ENCODE measurements around the gene PREPL.
"Not testable (repeated sequence)": the region's sequence is repeated elsewhere in the genome, so short reads cannot be mapped to it uniquely, and the experiment has no call there.

Gene PREPL

DNA sequence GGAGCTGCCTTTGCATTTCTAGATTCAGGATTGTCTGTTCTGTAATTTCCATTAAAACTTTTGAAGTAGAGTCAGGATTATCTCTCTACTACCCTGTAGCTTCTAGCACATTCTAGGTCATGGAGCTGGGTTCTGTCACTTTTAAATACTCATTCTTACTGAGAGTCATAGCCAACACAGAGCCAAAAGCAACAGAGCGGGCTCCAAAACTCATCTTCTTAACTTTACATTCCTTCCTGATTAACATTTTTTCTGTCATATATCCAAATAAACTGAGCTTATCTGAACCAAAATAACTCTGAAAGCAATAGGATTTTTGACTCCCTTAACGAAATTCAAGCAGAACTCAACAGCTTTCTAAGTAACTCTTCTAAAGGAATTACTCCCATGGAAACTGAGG, 12.9 kb downstream of the PREPL start:
- no peak for DNase-seq (ENCODE audit: low read depth)

DNA sequence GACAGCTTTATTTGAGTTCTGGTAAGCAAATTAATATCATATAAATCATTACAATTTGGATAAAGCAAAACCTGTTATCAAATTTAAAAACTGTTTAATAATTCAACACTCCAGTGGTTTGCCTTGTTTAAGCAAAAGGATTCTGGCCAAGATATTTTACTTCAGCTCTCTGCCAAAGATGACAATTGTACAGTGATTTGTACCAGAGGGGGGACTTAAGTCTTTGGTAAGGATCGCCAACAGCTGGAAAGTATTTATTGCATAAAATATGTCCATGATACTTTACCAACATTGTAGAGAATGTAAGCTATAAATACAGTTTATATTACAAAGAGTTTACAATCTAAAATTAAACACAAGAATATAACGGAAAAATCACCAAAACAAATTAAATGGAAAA, 13.8 kb downstream of the PREPL start:
- DNase-seq (ENCODE audit: low read depth) = no peak

DNA sequence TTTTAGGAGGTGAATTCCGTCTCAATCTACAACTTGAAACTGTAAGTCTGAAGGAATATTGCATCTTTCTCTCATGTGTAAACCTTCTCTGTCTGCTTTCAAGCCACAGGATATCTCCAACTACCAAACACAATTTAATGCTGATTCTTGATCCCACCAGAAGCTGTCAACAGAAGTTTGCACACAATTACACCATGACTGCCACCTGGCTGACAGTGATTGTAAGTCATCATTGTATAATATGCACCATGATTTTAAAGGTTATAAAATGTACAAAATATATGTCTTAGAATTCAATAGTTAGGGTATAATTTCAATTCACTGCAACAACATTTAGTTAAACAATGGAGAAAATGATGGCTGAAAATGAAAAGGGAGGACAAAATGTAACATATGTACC, 18.4 kb downstream of the PREPL start:
- peak; percentile 39 for DNase-seq (ENCODE audit: low read depth)

DNA sequence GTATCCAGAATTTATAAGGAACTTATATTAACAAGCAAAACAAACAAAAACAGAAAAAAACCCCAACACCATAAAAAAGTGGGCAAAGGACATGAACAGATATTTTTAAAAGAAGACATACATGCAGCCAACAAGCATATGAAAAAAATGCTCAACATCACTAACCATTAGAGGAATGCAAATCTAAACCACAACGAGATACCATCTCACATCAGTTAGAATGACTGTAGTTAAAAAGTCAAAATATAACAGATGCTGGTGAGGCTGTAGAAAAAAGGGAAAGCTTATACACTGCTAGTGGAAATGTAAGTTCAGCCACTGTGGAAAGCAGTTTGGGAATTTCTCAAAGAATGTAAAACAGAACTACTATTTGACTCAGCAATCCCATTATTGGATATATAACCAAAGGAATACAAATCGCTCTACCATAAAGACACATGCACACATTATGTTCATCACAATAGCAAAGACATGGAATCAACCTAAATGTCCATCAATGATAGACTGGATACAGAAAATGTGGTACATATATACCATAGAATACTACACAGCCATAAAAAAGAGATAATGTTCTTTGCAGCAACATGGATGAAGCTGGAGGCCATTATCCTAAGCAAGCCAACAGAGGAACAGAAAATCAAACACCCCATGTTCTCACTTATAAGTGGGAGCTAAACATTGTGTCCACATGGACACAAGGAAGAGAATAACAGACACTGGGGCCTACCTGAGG, 25.3 kb downstream of the PREPL start:
- peak; percentile 31 for DNase-seq (ENCODE audit: low read depth)

DNA sequence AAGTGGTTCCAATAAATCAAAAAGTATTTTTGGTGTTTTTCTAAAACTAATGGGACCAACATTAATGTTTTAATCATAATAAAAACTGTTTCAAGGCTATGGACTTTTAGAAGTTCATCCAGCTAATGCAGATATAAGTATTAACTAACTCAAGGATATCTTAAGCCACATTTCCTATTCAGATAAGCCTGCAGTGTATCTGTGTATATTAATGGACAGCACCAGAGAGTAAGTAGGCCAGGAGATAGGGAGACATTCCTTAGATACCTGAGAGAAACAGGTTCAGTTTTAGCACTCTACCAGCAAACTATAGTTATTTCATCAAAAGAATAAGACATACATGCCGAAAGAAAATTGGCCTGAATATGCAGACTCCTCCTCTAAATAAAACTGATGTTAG, 27.3 kb downstream of the PREPL start:
- DNase-seq (ENCODE audit: low read depth) = no peak

DNA sequence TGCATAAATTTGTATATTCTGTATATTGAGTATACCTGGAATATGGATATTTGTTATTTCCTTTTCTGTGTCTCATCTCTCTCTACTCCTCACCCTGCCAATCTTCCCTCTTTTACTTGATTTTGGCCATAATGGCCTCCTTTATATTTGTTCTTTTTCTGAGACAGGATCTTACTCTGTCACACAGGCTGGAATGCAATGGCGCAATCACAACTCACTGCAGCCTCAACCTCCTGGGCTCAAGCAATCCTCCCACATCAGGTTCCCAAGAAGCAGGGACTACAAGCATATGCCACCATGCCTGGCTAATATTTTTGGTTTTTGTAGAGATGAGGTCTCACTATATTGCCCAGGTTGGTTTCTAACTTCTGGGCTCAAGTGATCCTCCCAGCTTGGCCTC, 30.5 kb downstream of the PREPL start:
- DNase-seq (ENCODE audit: low read depth) = no peak

DNA sequence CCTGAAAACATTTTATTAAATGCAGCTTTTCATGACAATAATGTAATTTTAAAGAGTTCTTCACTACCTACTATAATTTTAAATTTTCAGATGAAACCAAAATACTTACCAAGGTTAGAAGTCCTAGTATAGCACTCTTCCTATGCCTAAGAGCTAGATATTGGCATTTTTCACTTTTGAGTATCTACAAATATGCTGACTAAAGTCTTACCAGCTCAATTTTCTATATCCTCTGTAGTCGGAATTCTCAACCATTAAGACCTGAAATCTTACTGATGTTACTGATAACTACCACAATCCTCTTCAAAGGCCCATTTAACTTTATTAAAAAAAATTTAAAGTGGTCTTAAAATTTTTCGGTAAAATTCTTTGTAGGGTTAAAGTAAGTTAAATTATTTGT, 32.0 kb downstream of the PREPL start:
- no peak for DNase-seq (ENCODE audit: low read depth)

DNA sequence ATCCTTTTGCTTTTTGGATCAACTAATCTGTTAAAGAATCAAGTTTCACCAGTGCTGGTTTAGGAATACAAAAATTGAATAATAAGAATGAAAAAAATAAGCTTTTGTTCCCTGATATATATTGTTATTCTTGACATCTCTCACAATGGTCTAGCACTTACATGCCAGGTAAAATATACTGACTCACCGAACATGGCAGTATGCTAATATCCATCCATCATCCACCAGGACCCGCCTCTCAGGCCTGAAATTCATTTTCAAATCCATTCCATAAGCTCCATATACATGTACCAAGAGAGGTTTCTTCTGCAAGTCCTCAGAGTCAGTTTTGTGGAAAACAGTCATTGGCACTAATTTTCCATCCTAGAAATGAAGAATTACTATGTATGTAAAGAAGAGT, 32.5 kb downstream of the PREPL start:
- DNase-seq (ENCODE audit: low read depth) = no peak

DNA sequence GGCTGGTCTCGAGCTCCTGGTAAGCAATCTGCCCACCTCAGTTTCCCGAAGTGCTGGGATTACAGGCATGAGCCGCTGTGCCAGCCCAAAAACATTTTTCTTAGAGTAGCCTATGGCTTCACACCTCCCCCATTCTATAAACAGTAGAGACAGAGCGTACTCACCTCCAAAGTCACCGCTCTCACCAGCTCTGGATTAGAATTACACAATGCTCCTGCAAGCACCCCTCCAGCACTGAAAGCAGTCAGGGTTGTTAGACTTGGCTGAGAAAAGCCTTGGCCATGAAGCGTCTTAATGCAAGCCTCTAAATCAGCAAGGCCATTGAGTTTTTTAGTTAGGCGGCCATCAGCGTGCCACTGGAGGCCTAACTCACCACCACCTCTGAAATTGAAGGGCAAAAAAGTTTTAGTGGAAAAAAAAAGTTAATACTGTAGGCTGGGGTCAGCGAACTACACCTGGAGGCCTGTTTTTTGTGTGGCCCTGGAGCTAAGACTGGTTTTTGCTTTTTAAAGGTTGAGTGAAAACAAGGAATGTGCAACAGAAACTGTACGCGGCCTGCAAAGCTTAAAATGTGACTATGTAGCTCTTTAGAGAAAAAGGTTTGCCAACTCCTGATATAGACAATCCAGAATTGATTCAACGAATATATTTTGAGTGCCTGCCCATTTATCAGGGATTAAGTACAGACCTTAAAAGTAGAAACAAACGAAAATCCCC, 34.6 kb downstream of the PREPL start:
- DNase-seq (ENCODE audit: low read depth) = no peak

DNA sequence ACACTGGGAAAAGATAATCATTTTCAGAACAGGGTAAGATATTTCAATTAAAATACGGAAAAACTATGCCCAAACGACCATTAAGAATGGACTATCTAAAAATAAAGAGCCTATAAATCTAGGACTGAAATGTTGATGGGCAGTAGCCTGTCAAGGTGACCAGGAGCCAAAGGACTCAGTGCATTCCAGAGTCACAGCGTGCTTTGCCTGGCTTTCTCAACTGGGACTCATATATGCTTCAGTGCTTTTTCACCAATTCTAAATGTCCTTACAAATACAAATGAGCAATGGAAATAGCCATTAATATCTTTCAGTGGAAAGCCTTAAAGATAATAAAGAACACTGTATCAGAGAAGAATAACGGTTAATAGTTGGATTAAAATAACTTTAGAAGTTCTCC, 35.4 kb downstream of the PREPL start:
- DNase-seq (ENCODE audit: low read depth) = no peak

DNA sequence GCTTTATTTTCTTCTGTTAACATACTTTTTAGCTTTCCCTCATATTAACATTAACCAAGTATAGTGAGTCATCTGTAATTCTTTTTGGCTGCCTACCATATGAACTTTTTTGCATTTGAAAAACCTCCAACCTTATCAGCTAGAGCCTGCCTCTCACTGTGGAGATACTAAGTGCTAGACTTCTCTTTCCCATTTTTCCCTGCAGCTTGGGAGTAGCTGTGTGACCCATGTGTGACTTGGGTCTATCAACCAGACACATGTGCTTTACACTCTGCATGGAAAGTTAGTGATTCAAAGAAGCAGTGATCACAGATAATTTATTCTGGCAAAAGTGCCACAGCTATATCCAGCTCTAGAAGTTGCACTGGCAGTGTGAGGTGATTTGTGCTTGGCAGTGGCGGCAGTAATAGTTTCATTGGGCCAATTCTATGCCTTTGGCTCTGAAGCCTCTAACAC, 36.3 kb downstream of the PREPL start:
- DNase-seq (ENCODE audit: low read depth) = peak; percentile 11

DNA sequence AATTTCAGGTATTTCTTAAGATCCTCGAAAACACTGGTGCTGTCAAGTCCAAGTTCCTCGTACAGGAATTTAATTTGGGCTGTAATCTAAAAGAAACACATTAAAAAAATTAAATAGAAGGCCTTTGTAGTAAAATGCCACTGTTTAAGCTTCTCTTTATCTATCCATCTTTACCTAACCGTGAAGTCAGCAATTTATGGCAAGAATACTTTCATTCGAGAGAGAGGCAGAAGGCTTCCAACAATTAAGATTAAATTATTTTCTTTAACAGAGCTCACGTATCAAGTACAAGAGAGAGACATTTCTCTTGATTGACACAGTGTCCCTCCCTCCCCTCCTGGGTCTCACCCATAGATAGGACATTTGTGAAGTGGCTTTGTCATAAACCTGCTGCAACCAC, 39.9 kb downstream of the PREPL start:
- DNase-seq (ENCODE audit: low read depth) = no peak

DNA sequence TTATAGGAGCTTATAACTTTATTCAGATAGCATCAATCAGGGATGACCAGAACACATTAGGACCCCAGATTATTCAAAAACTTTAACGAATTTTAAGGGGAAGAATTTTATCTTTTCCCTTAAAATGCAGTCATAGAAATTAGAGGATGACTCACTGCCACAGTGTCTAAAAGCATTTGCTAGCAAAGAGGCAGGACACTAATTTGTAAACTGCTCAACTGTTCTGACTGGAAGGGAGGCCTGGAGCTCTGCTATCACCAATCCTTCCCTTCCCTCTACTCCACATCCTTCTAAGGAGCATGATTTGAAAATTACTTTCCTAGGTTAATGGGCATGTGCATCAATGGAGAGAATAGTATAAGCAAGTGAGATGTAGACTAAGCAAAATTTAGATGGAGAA, 40.5 kb downstream of the PREPL start:
- DNase-seq (ENCODE audit: low read depth) = no peak

DNA sequence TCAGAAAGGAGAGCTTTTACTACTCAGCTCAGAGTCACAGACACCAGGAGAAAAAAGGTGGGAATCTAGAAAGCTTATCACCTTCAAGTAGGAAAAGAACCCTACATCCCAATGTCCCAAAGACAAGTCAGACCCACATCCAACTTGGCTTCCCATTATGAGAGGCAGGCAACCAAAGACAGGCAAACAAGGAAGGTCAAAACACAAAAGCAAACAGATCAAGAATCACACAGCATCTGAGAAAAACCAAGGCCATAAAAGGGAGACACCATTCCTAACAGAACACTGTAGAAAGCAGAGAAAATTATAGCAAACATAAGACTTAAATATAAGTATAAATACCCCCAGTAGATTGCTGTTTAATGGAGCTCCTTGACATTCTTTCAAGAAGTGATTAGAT, 45.3 kb downstream of the PREPL start:
- no peak for DNase-seq (ENCODE audit: low read depth)

DNA sequence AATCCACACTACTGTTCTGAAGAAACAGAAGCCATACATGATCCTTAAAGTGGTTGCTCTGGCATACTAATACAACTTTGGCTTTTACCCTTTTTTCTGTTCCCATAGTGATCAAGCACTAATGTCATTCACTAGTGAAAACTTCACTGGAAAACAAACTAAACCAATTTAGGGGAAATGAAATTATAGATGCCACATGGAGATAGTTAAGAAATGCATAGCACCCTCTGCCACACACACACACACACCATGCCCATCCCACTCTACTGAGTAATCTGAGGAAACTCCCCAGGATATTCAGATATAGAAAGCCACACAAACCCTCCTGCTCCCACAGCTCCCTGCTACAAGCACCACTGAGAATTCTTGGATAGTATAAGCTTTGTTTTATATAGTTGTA, 46.9 kb downstream of the PREPL start:
- DNase-seq (ENCODE audit: low read depth) = no peak

DNA sequence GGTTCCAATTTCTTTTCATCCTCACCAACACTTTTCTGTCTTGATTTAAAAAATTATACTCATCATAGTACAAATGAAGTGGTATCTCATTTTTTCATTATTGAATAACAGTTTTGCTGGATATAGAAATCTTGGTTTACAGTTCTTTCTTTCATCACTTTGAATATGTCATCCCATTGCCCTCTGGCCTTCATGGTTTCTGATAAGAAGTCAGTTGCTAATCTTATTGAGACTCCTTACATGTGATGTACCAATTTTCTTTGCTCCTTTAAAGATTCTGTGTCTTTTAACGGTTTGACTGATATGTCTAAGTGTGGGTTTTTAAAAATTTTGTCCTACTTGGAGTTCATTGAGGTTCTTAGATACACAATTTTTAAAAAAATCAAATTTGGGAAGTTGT, 51.0 kb downstream of the PREPL start:
- no peak for DNase-seq (ENCODE audit: low read depth)

DNA sequence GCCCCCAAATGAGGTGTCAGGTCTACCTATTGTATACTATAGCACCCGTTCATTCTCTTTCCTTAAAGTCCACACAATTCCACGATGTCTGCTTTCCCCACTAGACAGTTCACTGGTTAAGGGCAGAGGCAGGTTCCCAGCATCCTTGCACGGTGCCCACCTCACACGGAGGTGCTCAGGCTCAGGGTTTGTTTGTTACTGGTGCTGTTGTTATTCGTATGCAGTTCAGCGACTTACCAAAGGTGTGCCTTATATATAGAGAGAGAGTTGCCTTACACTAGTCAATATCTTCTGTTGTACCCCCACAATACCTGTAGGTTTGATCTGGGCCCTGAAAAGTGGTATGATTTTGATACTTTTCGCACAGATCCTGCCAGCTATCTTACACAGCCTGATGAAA, 55.4 kb downstream of the PREPL start:
- no peak for DNase-seq (ENCODE audit: low read depth)

DNA sequence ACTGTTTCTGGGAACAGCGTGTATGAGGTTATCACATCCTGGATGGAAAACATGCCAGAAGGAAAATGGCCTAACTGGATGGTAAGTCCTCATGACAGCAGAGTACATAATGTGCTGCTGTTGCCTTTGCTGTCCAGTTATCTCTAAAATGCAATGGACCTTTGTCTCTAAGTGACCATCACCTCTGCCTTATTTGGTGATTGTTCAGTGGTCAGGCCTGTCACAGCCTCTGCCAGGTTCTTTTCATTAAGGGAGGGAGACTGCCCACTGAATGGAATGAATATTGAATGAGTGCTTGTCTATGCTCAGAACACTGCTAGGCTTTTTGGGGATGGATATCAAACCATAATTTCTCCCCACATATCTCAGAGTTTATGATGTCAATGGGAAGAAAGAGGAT, 57.0 kb downstream of the PREPL start:
- no peak for DNase-seq (ENCODE audit: low read depth)

DNA sequence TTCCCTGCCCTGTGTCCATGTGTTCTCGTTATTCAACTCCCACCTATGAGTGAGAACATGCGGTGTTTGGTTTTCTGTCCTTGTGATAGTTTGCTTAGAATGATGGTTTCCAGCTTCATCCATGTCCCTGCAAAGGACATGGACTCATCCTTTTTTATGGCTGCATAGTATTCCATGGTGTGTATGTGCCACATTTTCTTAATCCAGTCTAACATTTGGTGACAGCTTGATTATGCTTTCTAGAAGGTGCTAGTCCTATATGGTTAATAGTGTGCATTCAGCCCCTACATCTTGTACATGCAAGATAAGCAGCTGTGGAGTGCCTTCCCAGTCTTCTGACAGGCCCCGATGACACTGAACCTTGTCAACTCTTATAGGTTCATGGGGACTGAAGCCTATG, 57.5 kb downstream of the PREPL start:
- DNase-seq (ENCODE audit: low read depth) = not testable (repeated sequence)

DNA sequence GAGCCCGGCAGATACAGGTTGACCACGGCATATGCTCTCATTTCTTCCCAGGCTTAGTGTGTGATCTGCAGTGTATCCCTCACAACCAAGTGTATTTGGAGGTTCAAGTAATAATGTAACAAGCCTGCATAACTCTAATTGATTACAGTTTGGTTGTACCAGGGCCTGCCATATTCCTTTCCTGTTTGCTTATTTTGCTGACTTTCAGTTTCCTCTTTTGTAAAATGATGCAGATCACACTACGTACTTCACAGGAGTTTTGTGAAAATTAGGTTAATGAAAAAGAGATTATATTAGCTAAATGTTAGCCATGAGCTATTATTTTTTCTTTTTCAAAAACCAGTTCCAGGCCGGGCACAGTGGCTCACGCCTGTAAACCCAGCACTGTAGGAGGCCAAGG, 60.2 kb downstream of the PREPL start:
- DNase-seq (ENCODE audit: low read depth) = no peak

DNA sequence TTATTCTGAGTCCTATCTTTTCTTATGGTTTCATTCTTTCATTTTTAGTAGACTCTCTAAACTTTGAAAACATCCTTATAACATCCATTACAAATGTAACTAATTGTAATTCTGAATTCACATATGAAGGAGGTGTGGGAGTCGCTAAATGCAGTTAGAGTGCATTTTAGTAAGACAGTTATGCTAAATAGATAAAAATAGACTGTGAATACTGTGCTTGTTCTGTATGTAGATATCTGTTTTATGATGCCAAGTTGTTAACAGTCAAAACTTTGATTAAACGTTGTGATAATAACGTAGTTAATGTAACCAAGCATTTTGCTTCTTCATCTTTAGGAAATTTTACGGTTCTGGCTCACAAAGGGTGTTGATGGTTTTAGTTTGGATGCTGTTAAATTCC, 61.7 kb downstream of the PREPL start:
- DNase-seq (ENCODE audit: low read depth) = no peak

DNA sequence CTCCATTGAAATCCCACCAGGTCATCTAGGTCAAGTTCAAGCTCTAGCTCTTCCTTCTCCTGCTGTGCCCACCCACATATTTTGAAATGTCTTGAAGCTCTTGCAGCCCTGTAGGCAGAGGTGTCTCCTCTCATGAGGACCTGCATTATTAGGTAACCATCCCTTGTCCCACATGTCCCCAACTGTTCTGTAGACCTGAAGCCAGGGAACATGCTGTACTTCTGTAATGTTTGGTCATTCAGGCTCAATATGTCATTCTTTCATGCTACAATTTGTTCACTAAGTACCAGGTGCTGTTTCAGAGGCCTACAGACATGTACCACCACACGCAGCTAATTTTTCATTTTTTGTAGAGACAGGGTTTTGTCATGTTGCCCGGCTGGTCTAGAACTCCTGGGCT, 63.9 kb downstream of the PREPL start:
- no peak for DNase-seq (ENCODE audit: low read depth)

DNA sequence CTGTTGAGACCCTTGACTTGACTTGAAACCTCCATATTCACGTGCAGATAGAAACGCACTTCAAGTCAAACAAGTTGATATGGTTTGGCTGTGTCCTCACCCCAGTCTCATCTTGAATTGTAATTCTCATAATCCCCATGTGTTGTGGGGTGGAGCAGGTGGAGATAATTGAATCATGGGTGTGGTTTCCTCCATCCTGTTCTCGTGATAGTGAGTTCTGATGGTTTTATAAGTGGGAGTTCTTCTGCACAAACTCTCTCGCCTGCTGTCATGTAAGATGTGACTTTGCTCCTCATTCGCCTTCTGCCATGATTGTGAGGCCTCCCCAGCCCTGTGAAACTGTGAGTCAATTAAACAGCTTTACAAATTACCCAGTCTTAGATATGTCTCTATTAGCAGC, 64.6 kb downstream of the PREPL start:
- no peak for DNase-seq (ENCODE audit: low read depth)

All from ELR (cell line).